IPS-NIHi7 (cell line): ENCODE results near the gene RPS6KB2.

Experiments used
- DNase-seq: peaks from one replicate; pipeline ENCODE4 v3.0.0; 2012; ENCODE audit warnings: mixed read lengths; ENCODE audit errors: extremely low spot score

Gene RPS6KB2

GRCh38 chr11:67428052-67429001 lies at the start of gene RPS6KB2:
TSS of gene RPS6KB2 (plus strand) at chr11:67428494. CDS start at chr11:67428546, 52 bp downstream.
- DNase-seq, result peak; percentile 98

GRCh38 chr11:67378544-67378943 lies 49.8 kb upstream of the RPS6KB2 start:
- no peak for DNase-seq

- no peak for DNase-seq
These were observed 48.9 kb upstream of the RPS6KB2 start for GRCh38 chr11:67379061-67380058.

- no peak for DNase-seq
These were observed 46.9 kb upstream of the RPS6KB2 start for GRCh38 chr11:67381244-67381972.

GRCh38 chr11:67382276-67383136 lies 45.8 kb upstream of the RPS6KB2 start:
- peak; percentile 80 for DNase-seq

GRCh38 chr11:67384851-67385366 lies 43.4 kb upstream of the RPS6KB2 start:
- DNase-seq, result no peak

GRCh38 chr11:67387069-67387468 lies 41.2 kb upstream of the RPS6KB2 start:
- DNase-seq, result no peak

- DNase-seq, result no peak
These were observed 40.8 kb upstream of the RPS6KB2 start for GRCh38 chr11:67387518-67387917.

- peak; percentile 79 for DNase-seq
These were observed 38.8 kb upstream of the RPS6KB2 start for GRCh38 chr11:67389477-67389876.

- no peak for DNase-seq
These were observed 37.4 kb upstream of the RPS6KB2 start for GRCh38 chr11:67390947-67391303.

- DNase-seq, result peak; percentile 96
These were observed 36.8 kb upstream of the RPS6KB2 start, which contains the start of gene RAD9A for GRCh38 chr11:67391304-67392182. TSS of gene RAD9A (plus strand) at chr11:67391986. CDS start at chr11:67392045, 59 bp downstream.

GRCh38 chr11:67392183-67392715 lies 36.0 kb upstream of the RPS6KB2 start:
- DNase-seq, result no peak

GRCh38 chr11:67393437-67393836 lies 34.9 kb upstream of the RPS6KB2 start:
- DNase-seq, result no peak

GRCh38 chr11:67393990-67394389 lies 34.3 kb upstream of the RPS6KB2 start:
- no peak for DNase-seq

- no peak for DNase-seq
These were observed 32.6 kb upstream of the RPS6KB2 start for GRCh38 chr11:67395555-67396258.

GRCh38 chr11:67396259-67396581 lies 32.1 kb upstream of the RPS6KB2 start:
- no peak for DNase-seq

GRCh38 chr11:67396587-67397389 lies 31.5 kb upstream of the RPS6KB2 start:
- no peak for DNase-seq

GRCh38 chr11:67397536-67397935 lies 30.8 kb upstream of the RPS6KB2 start:
- DNase-seq, result no peak
